H9 (cell line): ENCODE results near the gene NDST1. TPM values are rescaled to one million over a fixed set of nuclear protein-coding genes. Genes with fewer than 3 reads are reported as not detected.

ENCODE experiments used
- DNase-seq: peaks from one replicate; pipeline ENCODE4 v3.0.0-alpha.2; 2017
- H2AFZ ChIP-seq: one replicate; pipeline ENCODE4 v1.6.1; 2013; ENCODE audit warnings: mild to moderate bottlenecking, low read length, control low read depth, moderate library complexity
- H2AK5ac ChIP-seq: 2 replicates; pipeline ENCODE4 v1.6.1; 2013; ENCODE audit warnings: low read length, control low read depth, mixed read lengths; ENCODE audit not compliant: insufficient read length
- H2BK120ac ChIP-seq: one replicate; pipeline ENCODE4 v1.6.1; 2013; ENCODE audit warnings: low read depth, mild to moderate bottlenecking, low read length, control low read depth, inconsistent platforms; ENCODE audit not compliant: poor library complexity, severe bottlenecking
- H2BK12ac ChIP-seq: 2 replicates; pipeline ENCODE4 v1.6.1; 2013; ENCODE audit warnings: low read length, control low read depth, mixed read lengths, low read depth; ENCODE audit not compliant: insufficient read length
- H2BK15ac ChIP-seq: 2 replicates; pipeline ENCODE4 v1.6.1; 2013; ENCODE audit warnings: low read depth, low read length, control low read depth
- H2BK20ac ChIP-seq: one replicate; pipeline ENCODE4 v1.6.1; 2013; ENCODE audit warnings: low read depth, mild to moderate bottlenecking, low read length, control low read depth, inconsistent platforms; ENCODE audit not compliant: poor library complexity, severe bottlenecking
- H2BK5ac ChIP-seq: 2 replicates; pipeline ENCODE4 v1.6.1; 2013; ENCODE audit warnings: low read length, control low read depth, mixed read lengths; ENCODE audit not compliant: insufficient read length
- H3K14ac ChIP-seq: 2 replicates; pipeline ENCODE4 v1.6.1; 2013; ENCODE audit warnings: low read length, control low read depth; ENCODE audit not compliant: insufficient read depth
- H3K18ac ChIP-seq: 2 replicates; pipeline ENCODE4 v1.6.1; 2013; ENCODE audit warnings: low read depth, mild to moderate bottlenecking, mixed read lengths, low read length, control low read depth; ENCODE audit not compliant: insufficient read length
- H3K23ac ChIP-seq: 2 replicates; pipeline ENCODE4 v1.6.1; 2013; ENCODE audit warnings: low read length, control low read depth, mixed read lengths, low read depth; ENCODE audit not compliant: insufficient read length
- H3K23me2 ChIP-seq: 2 replicates; pipeline ENCODE4 v1.6.1; 2013; ENCODE audit warnings: low read depth, mild to moderate bottlenecking, mixed read lengths, low read length, control low read depth; ENCODE audit not compliant: insufficient read length, poor library complexity, severe bottlenecking
- H3K27ac ChIP-seq: 2 replicates; pipeline ENCODE4 v1.5.1; 2013; ENCODE audit warnings: low read length, control low read depth, mixed read lengths, low read depth; ENCODE audit not compliant: insufficient read length
- H3K27me3 ChIP-seq: 2 replicates; pipeline ENCODE4 v1.6.1; 2013; ENCODE audit warnings: low read length, control low read depth, inconsistent platforms; ENCODE audit not compliant: insufficient read depth
- H3K4ac ChIP-seq: 2 replicates; pipeline ENCODE4 v1.6.1; 2013; ENCODE audit warnings: low read depth, mild to moderate bottlenecking, control low read depth, inconsistent platforms, low read length, moderate library complexity
- H3K4me1 ChIP-seq: 2 replicates; pipeline ENCODE4 v1.6.1; 2013; ENCODE audit warnings: low read length, control low read depth, inconsistent platforms; ENCODE audit not compliant: insufficient read depth
- H3K4me2 ChIP-seq: 2 replicates; pipeline ENCODE4 v1.6.1; 2013; ENCODE audit warnings: low read length, control low read depth, mixed read lengths; ENCODE audit not compliant: insufficient read length, insufficient read depth
- H3K56ac ChIP-seq: 2 replicates; pipeline ENCODE4 v1.6.1; 2013; ENCODE audit warnings: low read depth, mild to moderate bottlenecking, mixed read lengths, low read length, control low read depth; ENCODE audit not compliant: insufficient read length
- H3K79me1 ChIP-seq: 2 replicates; pipeline ENCODE4 v1.6.1; 2013; ENCODE audit warnings: low read depth, mild to moderate bottlenecking, moderate library complexity, low read length, control low read depth, inconsistent platforms; ENCODE audit not compliant: insufficient read depth, poor library complexity, severe bottlenecking
- H3K79me2 ChIP-seq: 2 replicates; pipeline ENCODE4 v1.6.1; 2013; ENCODE audit warnings: low read length, control low read depth, inconsistent platforms; ENCODE audit not compliant: insufficient read depth
- H3K9ac ChIP-seq: 2 replicates; pipeline ENCODE4 v1.6.1; 2013; ENCODE audit warnings: low read length, control low read depth, mixed read lengths; ENCODE audit not compliant: insufficient read length; ENCODE audit errors: extremely low read depth
- H3K9me3 ChIP-seq: one replicate; pipeline ENCODE4 v1.6.1; 2013; ENCODE audit warnings: low read depth, low read length, inconsistent platforms; ENCODE audit not compliant: control insufficient read depth
- H3T11ph ChIP-seq: one replicate; pipeline ENCODE4 v1.6.1; 2013; ENCODE audit warnings: mild to moderate bottlenecking, low read length, control low read depth, inconsistent platforms
- H4K20me1 ChIP-seq: one replicate; pipeline ENCODE4 v1.6.1; 2013; ENCODE audit not compliant: control insufficient read depth, insufficient read length, insufficient read depth
- H4K5ac ChIP-seq: 2 replicates; pipeline ENCODE4 v1.6.1; 2013; ENCODE audit warnings: low read depth, mild to moderate bottlenecking, mixed read lengths, low read length, control low read depth; ENCODE audit not compliant: insufficient read length
- H4K8ac ChIP-seq: replicated peaks from 2 replicates; pipeline ENCODE4 v1.6.1; 2013; ENCODE audit warnings: low read length, control low read depth, mixed read lengths, low read depth; ENCODE audit not compliant: insufficient read length
- H4K91ac ChIP-seq: 2 replicates; pipeline ENCODE4 v1.6.1; 2013; ENCODE audit warnings: low read depth, mild to moderate bottlenecking, moderate library complexity, mixed read lengths, low read length, control low read depth; ENCODE audit not compliant: insufficient read length
- H3K27ac Mint-ChIP-seq, 3 experiments: 2 replicates in 2 of 3; 3 replicates in 1 of 3; pipeline ENCODE4 v1.8.0; 2020 to 2021; ENCODE audit warnings: mixed read lengths in 3 of 3, mild to moderate bottlenecking in 1 of 3, moderate library complexity in 1 of 3
- H3K27me3 Mint-ChIP-seq: 2 replicates; pipeline ENCODE4 v1.8.0; 2021; ENCODE audit warnings: low read depth, mild to moderate bottlenecking, moderate library complexity, mixed read lengths
- H3K36me3 Mint-ChIP-seq, 3 experiments: 2 replicates in 2 of 3; 3 replicates in 1 of 3; pipeline ENCODE4 v1.8.0; 2020 to 2021; ENCODE audit warnings: low read depth in 3 of 3, mixed read lengths in 3 of 3; ENCODE audit not compliant: insufficient read depth in 1 of 3
- H3K4me1 Mint-ChIP-seq, 2 experiments: 2 replicates each; pipeline ENCODE4 v1.8.0; 2020; ENCODE audit warnings: mixed read lengths in 2 of 2
- H3K4me3 Mint-ChIP-seq, 2 experiments: 2 replicates in 1 of 2; 3 replicates in 1 of 2; pipeline ENCODE4 v1.8.0; 2020 to 2021; ENCODE audit warnings: mild to moderate bottlenecking in 2 of 2, mixed read lengths in 2 of 2, moderate library complexity in 1 of 2
- H3K9me3 Mint-ChIP-seq, 2 experiments: 2 replicates in 1 of 2; 3 replicates in 1 of 2; pipeline ENCODE4 v1.8.0; 2020; ENCODE audit warnings: mild to moderate bottlenecking in 2 of 2, mixed read lengths in 2 of 2, moderate library complexity in 1 of 2
- WGBS: extraction: QIAGEN DNeasy Blood & Tissue Kit; methylation state at CpG from one replicate; pipeline ENCODE4 v1.1.7; 2013; ENCODE audit warnings: missing lambda C conversion rate, low lambda C conversion rate, mixed read lengths; ENCODE audit not compliant: insufficient read length; ENCODE audit errors: extremely low coverage; 5-methylcytosine and 5-hydroxymethylcytosine counted together
- total RNA-seq: library from RNA; stranded (reverse); gene quantifications from 2 replicates; pipeline ENCODE4 v1.2.1, GENCODE V29; 2021
- TF ChIP-seq, protein P1 (sequence below): fragments of 200-600 bp; sonication (generic); conservative IDR thresholded peaks from 3 replicates; pipeline ENCODE4 v1.8.0; 2021; ENCODE audit warnings: antibody characterized with exemption, mild to moderate bottlenecking

NDST1 gene
- total RNA-seq, 1 experiment from 2014 or later, result 65.5 TPM

DNA sequence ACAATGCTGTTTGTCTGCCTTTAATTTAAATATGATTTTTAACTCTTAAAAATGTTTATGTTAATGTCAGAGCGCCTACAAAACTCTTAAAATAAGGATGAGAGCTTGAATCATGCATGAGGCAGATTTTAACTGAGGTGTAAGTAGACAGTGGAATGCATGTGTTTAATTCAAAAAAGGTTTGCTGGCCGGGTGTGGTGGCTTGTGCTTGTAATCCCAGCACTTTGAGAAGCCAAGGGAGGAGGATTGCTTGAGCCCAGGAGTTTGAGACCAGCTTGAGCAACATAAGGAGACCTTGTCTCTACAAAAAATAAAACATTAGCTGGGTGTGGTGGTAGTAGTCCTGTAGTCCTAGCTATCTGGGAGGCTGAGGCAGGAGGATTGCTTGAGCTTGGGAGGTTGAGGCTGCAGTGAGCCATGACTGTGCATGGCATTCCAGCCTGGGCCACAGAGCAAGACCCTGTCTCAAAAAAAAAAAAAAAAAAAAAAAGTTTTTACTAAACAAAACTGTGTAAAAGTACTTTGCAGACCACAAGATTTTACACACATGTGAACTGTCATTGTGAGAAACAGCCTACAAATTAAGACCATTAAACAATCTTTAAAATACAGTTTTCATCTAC is 21.1 kb downstream of the NDST1 start:
- Histone ChIP-seq H3T11ph (no peak overlapping the region), H2BK120ac (no peak overlapping the region), H3K14ac (no peak overlapping the region), H2BK20ac (no peak overlapping the region), H2BK15ac (no peak overlapping the region), H3K4me1 (peaks cover 5% of the 10 kb centered on the region; the same call in 1 of the 2 replicates), H3K79me2 (no peaks in the 10 kb centered on the region; the same call in 1 of the 2 replicates), H3K9me3 (no peaks in the 10 kb centered on the region), H3K23me2 (no peaks in the 10 kb centered on the region), H2BK5ac (no peak overlapping the region), H3K79me1 (peaks cover 2% of the 10 kb centered on the region), H3K56ac (no peak overlapping the region), H4K8ac (no peak overlapping the region), H3K27ac (no peak overlapping the region), H4K5ac (no peak overlapping the region), H3K4me2 (no peak overlapping the region), H4K91ac (no peak overlapping the region), H3K4ac (no peak overlapping the region), H3K18ac (no peak overlapping the region), H3K9ac (no peak overlapping the region), H2AK5ac (no peak overlapping the region), H2BK12ac (no peak overlapping the region), H3K27me3 (no peaks in the 10 kb centered on the region), H2AFZ (no peak overlapping the region), H3K23ac (no peak overlapping the region), H4K20me1 (no peaks in the 10 kb centered on the region)
- Mint-ChIP-seq H3K4me1 (peaks cover 39 to 41% of the 10 kb centered on the region in 2 experiments), H3K9me3 (no peaks in the 10 kb centered on the region), H3K4me3 (no peak overlapping the region; a peak in 1 of 5 replicates), H3K27me3 (no peaks in the 10 kb centered on the region), H3K27ac (peak overlapping the region in 2 of 3 experiments; percentile 27 to 78; a peak in 2 of 7 replicates), H3K36me3 (peaks cover 9 to 31% (median 22%) of the 10 kb centered on the region in 3 experiments; a peak in 6 of 7 replicates)
- TF ChIP-seq, protein P1, sequence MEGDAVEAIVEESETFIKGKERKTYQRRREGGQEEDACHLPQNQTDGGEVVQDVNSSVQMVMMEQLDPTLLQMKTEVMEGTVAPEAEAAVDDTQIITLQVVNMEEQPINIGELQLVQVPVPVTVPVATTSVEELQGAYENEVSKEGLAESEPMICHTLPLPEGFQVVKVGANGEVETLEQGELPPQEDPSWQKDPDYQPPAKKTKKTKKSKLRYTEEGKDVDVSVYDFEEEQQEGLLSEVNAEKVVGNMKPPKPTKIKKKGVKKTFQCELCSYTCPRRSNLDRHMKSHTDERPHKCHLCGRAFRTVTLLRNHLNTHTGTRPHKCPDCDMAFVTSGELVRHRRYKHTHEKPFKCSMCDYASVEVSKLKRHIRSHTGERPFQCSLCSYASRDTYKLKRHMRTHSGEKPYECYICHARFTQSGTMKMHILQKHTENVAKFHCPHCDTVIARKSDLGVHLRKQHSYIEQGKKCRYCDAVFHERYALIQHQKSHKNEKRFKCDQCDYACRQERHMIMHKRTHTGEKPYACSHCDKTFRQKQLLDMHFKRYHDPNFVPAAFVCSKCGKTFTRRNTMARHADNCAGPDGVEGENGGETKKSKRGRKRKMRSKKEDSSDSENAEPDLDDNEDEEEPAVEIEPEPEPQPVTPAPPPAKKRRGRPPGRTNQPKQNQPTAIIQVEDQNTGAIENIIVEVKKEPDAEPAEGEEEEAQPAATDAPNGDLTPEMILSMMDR, result no peak
- no CpG with 5 or more reads among the region's 2 CpGs for WGBS
- no peak for DNase-seq
